CD14-positive monocyte (primary cell): Measurements from ENCODE around the gene KLHL10. TPM values are rescaled to one million over a fixed set of nuclear protein-coding genes. Genes with fewer than 3 reads are reported as not detected.

Experiments used
- DNase-seq, 3 donors: peaks; one replicate each; pipeline ENCODE4 v3.0.0-alpha.2; 2011 to 2022
- H2AFZ ChIP-seq: 2 replicates; pipeline ENCODE4 v1.6.0; 2012; ENCODE audit warnings: mild to moderate bottlenecking, low read depth, low read length, inconsistent platforms; ENCODE audit not compliant: insufficient read depth, poor library complexity, severe bottlenecking
- H3K27ac ChIP-seq, 2 donors: 1 replicate in 1 of 2; 2 replicates in 1 of 2; pipeline ENCODE4 v1.5.1; 2012 to 2013; ENCODE audit warnings: low read length in 2 of 2, control low read depth in 1 of 2, inconsistent platforms in 1 of 2, low read depth in 1 of 2, mild to moderate bottlenecking in 1 of 2
- H3K27me3 ChIP-seq, 2 donors: one replicate each; pipeline versions ENCODE4 v1.6.0 to v1.6.1; 2011 to 2013; ENCODE audit warnings: low read length in 2 of 2; ENCODE audit not compliant: control insufficient read depth in 2 of 2, insufficient read depth in 2 of 2
- H3K36me3 ChIP-seq, 2 donors: replicated peaks in 1 of 2; 1 replicate in 1 of 2; 2 replicates in 1 of 2; pipeline versions ENCODE4 v1.5.1 to v1.6.1; 2012 to 2013; ENCODE audit warnings: low read length in 2 of 2, control low read depth in 1 of 2, inconsistent platforms in 1 of 2, mild to moderate bottlenecking in 1 of 2; ENCODE audit not compliant: insufficient read depth in 2 of 2, control insufficient read depth in 1 of 2
- H3K4me1 ChIP-seq, 2 donors: 1 replicate in 1 of 2; 2 replicates in 1 of 2; pipeline versions ENCODE4 v1.5.1 to v1.6.1; 2012 to 2013; ENCODE audit warnings: low read length in 2 of 2, control low read depth in 1 of 2, inconsistent platforms in 1 of 2, mild to moderate bottlenecking in 1 of 2, moderate library complexity in 1 of 2; ENCODE audit not compliant: insufficient read depth in 2 of 2, control insufficient read depth in 1 of 2
- H3K4me2 ChIP-seq: replicated peaks from 2 replicates; pipeline ENCODE3; 2012; ENCODE audit warnings: low read length, moderate library complexity, mild to moderate bottlenecking; ENCODE audit not compliant: poor library complexity, severe bottlenecking; ENCODE audit errors: extremely low read depth
- H3K4me3 ChIP-seq, 3 experiments: fragments of 200-600 bp in 1 of 3; sonication (generic) in 1 of 3; replicated peaks in 1 of 3; 1 replicate in 2 of 3; 2 replicates in 1 of 3; pipeline ENCODE4 v1.5.1; 2011 to 2013; ENCODE audit warnings: low read length in 3 of 3, mild to moderate bottlenecking in 3 of 3, control low read depth in 2 of 3, low read depth in 2 of 3, inconsistent platforms in 1 of 3, moderate library complexity in 1 of 3
- H3K79me2 ChIP-seq: 2 replicates; pipeline ENCODE4 v1.6.0; 2012; ENCODE audit warnings: mild to moderate bottlenecking, control low read depth, inconsistent platforms, low read length, moderate library complexity; ENCODE audit not compliant: insufficient read depth
- H3K9ac ChIP-seq: 2 replicates; pipeline ENCODE4 v1.6.0; 2017; ENCODE audit warnings: low read length, mild to moderate bottlenecking; ENCODE audit not compliant: insufficient read depth, poor library complexity, severe bottlenecking
- H3K9me3 ChIP-seq, 2 donors: replicated peaks in 1 of 2; 1 replicate in 1 of 2; 2 replicates in 1 of 2; pipeline versions ENCODE4 v1.5.1 to v1.6.1; 2012 to 2013; ENCODE audit warnings: low read length in 2 of 2, control low read depth in 1 of 2; ENCODE audit not compliant: control insufficient read depth in 1 of 2, insufficient read depth in 1 of 2
- H4K20me1 ChIP-seq: 2 replicates; pipeline ENCODE4 v1.6.0; 2012; ENCODE audit warnings: mild to moderate bottlenecking, low read length, control low read depth, moderate library complexity; ENCODE audit not compliant: insufficient read depth
- H3K27ac Mint-ChIP-seq, 7 donors: one replicate each; pipeline ENCODE4 v1.8.0; 2020; ENCODE audit warnings: mild to moderate bottlenecking in 7 of 7, mixed read lengths in 7 of 7, moderate library complexity in 6 of 7, inconsistent platforms in 2 of 7
- H3K27me3 Mint-ChIP-seq, 3 donors: one replicate each; pipeline ENCODE4 v1.8.0; 2021 to 2022; ENCODE audit warnings: low read depth in 3 of 3, mild to moderate bottlenecking in 3 of 3, mixed read lengths in 3 of 3, moderate library complexity in 3 of 3, inconsistent platforms in 1 of 3
- H3K36me3 Mint-ChIP-seq, 2 donors: one replicate each; pipeline ENCODE4 v1.8.0; 2020; ENCODE audit warnings: mixed read lengths in 2 of 2, inconsistent platforms in 1 of 2, mild to moderate bottlenecking in 1 of 2
- H3K4me1 Mint-ChIP-seq: one replicate; pipeline ENCODE4 v1.8.0; 2020; ENCODE audit warnings: mild to moderate bottlenecking, mixed read lengths
- H3K4me3 Mint-ChIP-seq, 2 donors: one replicate each; pipeline ENCODE4 v1.8.0; 2020; ENCODE audit warnings: mild to moderate bottlenecking in 2 of 2, mixed read lengths in 2 of 2, moderate library complexity in 1 of 2
- H3K9me3 Mint-ChIP-seq, 7 donors: one replicate each; pipeline ENCODE4 v1.8.0; 2020 to 2022; ENCODE audit warnings: mixed read lengths in 7 of 7, mild to moderate bottlenecking in 6 of 7, moderate library complexity in 6 of 7, inconsistent platforms in 2 of 7
- CTCF ChIP-seq: fragments of 200-600 bp; IDR thresholded peaks from one replicate; pipeline ENCODE4 v1.8.0; 2022; ENCODE audit warnings: antibody characterized with exemption, mild to moderate bottlenecking
- WGBS: methylation state at CpG from one replicate; pipeline ENCODE4 v1.1.5; 2013; ENCODE audit warnings: missing lambda C conversion rate; ENCODE audit not compliant: insufficient coverage; 5-methylcytosine and 5-hydroxymethylcytosine counted together
- intact Hi-C, 2 donors: fragments of 100-400 bp; cut with micrococcal nuclease; formaldehyde crosslinking; loops; one replicate each; pipeline versions ENCODE4 v1.15.0 to v1.15.1; 2023
- polyA plus RNA-seq, 3 donors: library from polyadenylated mRNA; depleted of rRNA in 1 of 3; unstranded in 2 of 3; stranded (reverse) in 1 of 3; fragments of 300-500 nt in 2 of 3; fragments of >200 nt in 1 of 3; fragmentation: Illumina TruSeq in 2 of 3; gene quantifications; 1 replicate in 2 of 3; 2 replicates in 1 of 3; pipeline ENCODE4 v1.2.3, GENCODE V29; 2012 to 2021

The KLHL10 gene
- polyA plus RNA-seq, 3 donors = 0.15 TPM; not detected in 2

- Histone ChIP-seq H4K20me1 (peaks cover 8% of the 10 kb centered on the region), H3K79me2 (peaks cover 18% of the 10 kb centered on the region), H3K27ac (no peak overlapping the region), H3K4me1 (no peaks in the 10 kb centered on the region), H3K4me2 (no peak overlapping the region), H3K27me3 (no peaks in the 10 kb centered on the region), H3K36me3 (peaks cover 0 to 19% of the 10 kb centered on the region in 2 donors), H3K4me3 (no peak overlapping the region), H3K9me3 (no peaks in the 10 kb centered on the region), H2AFZ (no peak overlapping the region), H3K9ac (no peak overlapping the region)
- no peak overlapping the region for H3K27ac Mint-ChIP-seq
- peaks cover 6% of the 10 kb centered on the region in 2 donors for H3K36me3 Mint-ChIP-seq
- peaks cover 9% of the 10 kb centered on the region for H3K4me1 Mint-ChIP-seq
- no peak for DNase-seq
- intact Hi-C loops = no loop called here
- TF ChIP-seq CTCF = no peak
- H3K9me3 Mint-ChIP-seq = peaks cover 0 to 2% (median 0%) of the 10 kb centered on the region in 7 donors
- peaks cover 0 to 3% (median 0%) of the 10 kb centered on the region in 3 donors for H3K27me3 Mint-ChIP-seq
- no peak overlapping the region for H3K4me3 Mint-ChIP-seq
- 92% methylated on average over 4 of the region's 6 CpGs for WGBS
Measured at GRCh38 chr17:41844971-41845370, 7.3 kb downstream of the KLHL10 start.

GRCh38 chr17:41848788-41849187, 11.2 kb downstream of the KLHL10 start:
- no peak overlapping the region for H3K4me2 ChIP-seq
- DNase-seq = no peak
- no peaks in the 10 kb centered on the region for H3K27me3 ChIP-seq
- intact Hi-C loops = no loop called here
- Mint-ChIP-seq H3K27ac (no peak overlapping the region), H3K4me3 (no peak overlapping the region), H3K9me3 (peaks cover 0 to 2% (median 0%) of the 10 kb centered on the region in 7 donors), H3K27me3 (peaks cover 0 to 2% (median 0%) of the 10 kb centered on the region in 3 donors), H3K36me3 (peaks cover 26 to 40% of the 10 kb centered on the region in 2 donors), H3K4me1 (peaks cover 11% of the 10 kb centered on the region)
- peaks cover 15 to 48% of the 10 kb centered on the region in 2 donors for H3K36me3 ChIP-seq
- no peaks in the 10 kb centered on the region for H3K9me3 ChIP-seq
- no peaks in the 10 kb centered on the region for H3K4me1 ChIP-seq
- no peak for TF ChIP-seq CTCF
- H3K4me3 ChIP-seq = no peak overlapping the region
- peaks cover 34% of the 10 kb centered on the region for H3K79me2 ChIP-seq
- peaks cover 27% of the 10 kb centered on the region for H4K20me1 ChIP-seq
- no peak overlapping the region for H3K27ac ChIP-seq
- no peak overlapping the region for H3K9ac ChIP-seq
- WGBS = no CpG with 5 or more reads among the region's 4 CpGs
- no peak overlapping the region for H2AFZ ChIP-seq
